Effector memory CD8-positive, alpha-beta T cell (primary cell): ENCODE results near the gene CRTC1.

ENCODE experiments used
- ATAC-seq: fragments of 150-1000 bp; cut with Tn5 transposase; replicated peaks from 2 replicates; pipeline ENCODE4 v1.10.0; 2021; ENCODE audit warnings: mild to moderate bottlenecking, moderate library complexity
- DNase-seq, 3 experiments: peaks; one replicate each; pipeline ENCODE4 v3.0.0; 2021
- H3K27ac Mint-ChIP-seq, 2 donors: one replicate each; pipeline ENCODE4 v1.8.0; 2022; ENCODE audit warnings: mild to moderate bottlenecking in 2 of 2, mixed read lengths in 2 of 2, moderate library complexity in 2 of 2
- H3K27me3 Mint-ChIP-seq, 2 donors: one replicate each; pipeline ENCODE4 v1.8.0; 2022; ENCODE audit warnings: mixed read lengths in 2 of 2
- H3K36me3 Mint-ChIP-seq: one replicate; pipeline ENCODE4 v1.8.0; 2022; ENCODE audit warnings: mild to moderate bottlenecking, moderate library complexity, mixed read lengths; ENCODE audit not compliant: insufficient read depth
- H3K4me1 Mint-ChIP-seq, 2 donors: one replicate each; pipeline ENCODE4 v1.8.0; 2022; ENCODE audit warnings: low read depth in 2 of 2, mixed read lengths in 2 of 2
- H3K4me3 Mint-ChIP-seq, 2 donors: one replicate each; pipeline ENCODE4 v1.8.0; 2022; ENCODE audit warnings: mild to moderate bottlenecking in 2 of 2, mixed read lengths in 2 of 2, moderate library complexity in 2 of 2
- H3K9me3 Mint-ChIP-seq, 2 donors: one replicate each; pipeline ENCODE4 v1.8.0; 2022; ENCODE audit warnings: mixed read lengths in 2 of 2

Gene CRTC1

DNA sequence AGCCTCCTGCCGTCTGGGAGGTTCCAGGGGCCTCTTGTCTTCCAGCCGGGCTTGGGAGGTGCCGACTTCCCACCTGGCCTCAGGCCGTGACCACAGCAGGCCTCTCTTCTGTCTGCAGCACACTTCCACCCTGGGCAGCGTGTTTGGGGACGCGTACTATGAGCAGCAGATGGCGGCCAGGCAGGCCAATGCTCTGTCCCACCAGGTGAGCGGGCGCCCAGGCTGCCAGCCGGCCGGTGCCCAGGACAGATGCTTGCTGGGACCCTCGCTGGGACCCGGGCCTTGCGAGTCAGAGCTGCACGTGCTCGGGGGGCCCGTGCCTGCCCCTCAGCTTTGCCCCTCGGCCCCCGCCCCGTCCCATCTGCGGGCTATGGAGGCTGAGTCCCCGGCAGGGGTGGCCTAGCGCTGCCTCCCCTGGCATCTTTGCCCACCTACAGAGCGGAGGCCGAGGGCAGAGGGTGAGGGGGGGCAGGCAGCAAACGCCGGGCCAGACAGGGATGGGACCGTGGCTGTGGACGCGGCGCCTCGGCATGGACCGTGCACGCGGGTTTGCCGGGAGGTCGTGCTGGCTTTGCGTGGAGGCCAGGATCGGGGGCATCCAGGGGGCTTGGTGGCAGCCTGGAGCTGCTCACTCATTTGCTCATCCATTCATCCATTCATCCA, 91.4 kb downstream of the CRTC1 start:
- H3K4me1 Mint-ChIP-seq = peaks cover 0 to 2% of the 10 kb centered on the region in 2 donors
- no peaks in the 10 kb centered on the region for H3K36me3 Mint-ChIP-seq
- H3K27me3 Mint-ChIP-seq = no peaks in the 10 kb centered on the region
- ATAC-seq = no peak
- no peak overlapping the region for H3K4me3 Mint-ChIP-seq
- no peak overlapping the region for H3K27ac Mint-ChIP-seq
- H3K9me3 Mint-ChIP-seq = no peaks in the 10 kb centered on the region
- DNase-seq = no peak

DNA sequence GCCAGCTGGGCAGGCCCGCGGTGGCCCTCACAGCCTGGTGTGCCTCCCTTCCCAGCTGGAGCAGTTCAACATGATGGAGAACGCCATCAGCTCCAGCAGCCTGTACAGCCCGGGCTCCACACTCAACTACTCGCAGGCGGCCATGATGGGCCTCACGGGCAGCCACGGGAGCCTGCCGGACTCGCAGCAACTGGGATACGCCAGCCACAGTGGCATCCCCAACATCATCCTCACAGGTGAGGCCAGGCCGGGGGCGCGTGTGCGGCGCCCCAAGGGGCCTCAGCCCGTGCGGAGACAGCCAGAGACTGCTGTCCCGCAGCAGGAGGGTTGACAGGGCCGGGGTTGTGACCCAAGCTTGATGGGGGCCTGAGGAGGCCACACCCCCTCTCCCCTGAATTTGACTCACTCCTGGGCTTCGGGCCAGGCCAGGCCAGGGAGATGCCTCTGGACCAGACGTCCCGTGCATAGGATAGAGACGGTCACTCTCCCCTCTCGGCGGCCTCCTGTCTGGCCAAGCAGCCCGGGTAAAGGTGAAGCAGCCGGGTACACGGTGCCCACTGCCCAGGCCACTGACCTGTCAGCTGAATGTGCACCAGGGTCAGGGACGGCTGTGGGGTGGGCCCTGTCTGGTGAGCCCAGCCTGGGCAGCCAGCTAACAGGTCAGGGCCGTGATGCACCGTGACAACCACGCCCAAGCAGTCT, 92.3 kb downstream of the CRTC1 start:
- DNase-seq (no peak), ATAC-seq (no peak)
- Mint-ChIP-seq H3K27ac (no peak overlapping the region), H3K4me1 (peaks cover 0 to 2% of the 10 kb centered on the region in 2 donors), H3K36me3 (no peaks in the 10 kb centered on the region), H3K4me3 (no peak overlapping the region), H3K27me3 (no peaks in the 10 kb centered on the region), H3K9me3 (no peaks in the 10 kb centered on the region)

DNA sequence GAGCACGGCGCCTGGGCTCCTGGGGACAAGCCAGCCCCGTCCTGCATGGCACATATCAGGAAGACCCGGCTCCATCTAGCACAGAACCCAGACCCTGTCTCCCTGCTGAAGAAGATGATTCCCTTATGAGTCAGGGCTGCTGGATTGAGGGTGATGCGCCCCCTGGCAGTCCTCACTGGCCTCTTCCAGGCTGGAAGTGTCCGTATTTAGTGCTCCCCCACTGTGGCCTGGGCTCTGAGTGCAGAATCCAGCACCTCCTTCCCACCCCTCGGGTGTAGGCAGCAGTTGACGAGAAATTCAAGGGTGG, 92.8 kb downstream of the CRTC1 start:
- Mint-ChIP-seq H3K27me3 (no peaks in the 10 kb centered on the region), H3K27ac (no peak overlapping the region), H3K9me3 (no peaks in the 10 kb centered on the region), H3K4me1 (peaks cover 0 to 2% of the 10 kb centered on the region in 2 donors), H3K4me3 (no peak overlapping the region), H3K36me3 (no peaks in the 10 kb centered on the region)
- ATAC-seq = no peak
- no peak for DNase-seq

DNA sequence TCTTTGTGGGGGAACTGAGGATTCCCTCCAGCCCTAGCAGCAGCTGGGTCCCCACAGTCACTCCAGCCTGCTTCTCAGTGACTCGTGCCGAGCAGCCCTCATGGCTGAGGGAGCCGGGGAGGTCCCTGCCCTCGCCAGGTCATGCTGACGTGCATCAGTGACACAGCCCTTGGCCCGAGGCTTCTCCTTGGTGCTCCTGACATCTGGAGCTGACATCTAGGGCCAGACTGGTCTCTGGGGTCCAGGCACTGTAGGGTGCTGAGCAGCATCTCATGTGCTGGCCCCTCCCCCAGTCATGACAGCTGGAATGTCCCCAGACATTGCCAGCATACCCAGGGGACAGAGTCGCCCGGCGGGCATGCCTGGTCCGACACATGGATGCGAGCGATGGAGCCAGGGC, 93.3 kb downstream of the CRTC1 start:
- Mint-ChIP-seq H3K4me3 (no peak overlapping the region), H3K27ac (no peak overlapping the region), H3K27me3 (no peaks in the 10 kb centered on the region), H3K36me3 (no peaks in the 10 kb centered on the region), H3K9me3 (no peaks in the 10 kb centered on the region), H3K4me1 (peaks cover 0 to 2% of the 10 kb centered on the region in 2 donors)
- DNase-seq (no peak), ATAC-seq (no peak)

DNA sequence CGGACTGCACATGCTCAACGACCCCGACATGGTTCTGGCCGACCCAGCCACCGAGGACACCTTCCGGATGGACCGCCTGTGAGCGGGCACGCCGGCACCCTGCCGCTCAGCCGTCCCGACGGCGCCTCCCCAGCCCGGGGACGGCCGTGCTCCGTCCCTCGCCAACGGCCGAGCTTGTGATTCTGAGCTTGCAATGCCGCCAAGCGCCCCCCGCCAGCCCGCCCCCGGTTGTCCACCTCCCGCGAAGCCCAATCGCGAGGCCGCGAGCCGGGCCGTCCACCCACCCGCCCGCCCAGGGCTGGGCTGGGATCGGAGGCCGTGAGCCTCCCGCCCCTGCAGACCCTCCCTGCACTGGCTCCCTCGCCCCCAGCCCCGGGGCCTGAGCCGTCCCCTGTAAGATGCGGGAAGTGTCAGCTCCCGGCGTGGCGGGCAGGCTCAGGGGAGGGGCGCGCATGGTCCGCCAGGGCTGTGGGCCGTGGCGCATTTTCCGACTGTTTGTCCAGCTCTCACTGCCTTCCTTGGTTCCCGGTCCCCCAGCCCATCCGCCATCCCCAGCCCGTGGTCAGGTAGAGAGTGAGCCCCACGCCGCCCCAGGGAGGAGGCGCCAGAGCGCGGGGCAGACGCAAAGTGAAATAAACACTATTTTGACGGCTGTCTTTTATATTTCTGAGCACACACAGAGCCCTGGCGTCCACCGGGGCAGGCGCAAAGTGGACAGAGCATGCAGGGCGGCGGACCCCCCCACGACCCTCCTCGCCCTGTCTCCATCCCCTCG, 94.0 kb downstream of the CRTC1 start:
- Mint-ChIP-seq H3K27me3 (no peaks in the 10 kb centered on the region), H3K4me1 (no peaks in the 10 kb centered on the region), H3K9me3 (no peaks in the 10 kb centered on the region), H3K4me3 (no peak overlapping the region), H3K36me3 (no peaks in the 10 kb centered on the region), H3K27ac (no peak overlapping the region)
- no peak for ATAC-seq
- DNase-seq = no peak

DNA sequence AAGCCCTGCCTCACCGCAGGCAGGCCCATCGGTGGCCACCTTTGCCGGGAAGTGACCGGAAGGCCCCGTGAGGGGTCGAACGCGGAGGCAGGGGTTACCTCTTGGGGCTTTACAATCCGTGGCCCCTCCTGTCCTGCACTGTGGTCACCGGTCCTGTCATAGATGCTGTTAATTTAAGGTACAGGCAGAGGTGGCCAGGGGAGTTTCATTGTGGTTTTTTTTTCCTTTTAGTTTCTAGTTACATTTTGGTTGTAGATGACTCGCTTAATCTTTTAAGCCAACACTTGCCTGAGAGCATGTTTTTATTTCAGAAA, 94.6 kb downstream of the CRTC1 start:
- Mint-ChIP-seq H3K27ac (no peak overlapping the region), H3K27me3 (no peaks in the 10 kb centered on the region), H3K4me3 (no peak overlapping the region), H3K4me1 (no peaks in the 10 kb centered on the region), H3K36me3 (no peaks in the 10 kb centered on the region), H3K9me3 (no peaks in the 10 kb centered on the region)
- DNase-seq (no peak), ATAC-seq (no peak)

DNA sequence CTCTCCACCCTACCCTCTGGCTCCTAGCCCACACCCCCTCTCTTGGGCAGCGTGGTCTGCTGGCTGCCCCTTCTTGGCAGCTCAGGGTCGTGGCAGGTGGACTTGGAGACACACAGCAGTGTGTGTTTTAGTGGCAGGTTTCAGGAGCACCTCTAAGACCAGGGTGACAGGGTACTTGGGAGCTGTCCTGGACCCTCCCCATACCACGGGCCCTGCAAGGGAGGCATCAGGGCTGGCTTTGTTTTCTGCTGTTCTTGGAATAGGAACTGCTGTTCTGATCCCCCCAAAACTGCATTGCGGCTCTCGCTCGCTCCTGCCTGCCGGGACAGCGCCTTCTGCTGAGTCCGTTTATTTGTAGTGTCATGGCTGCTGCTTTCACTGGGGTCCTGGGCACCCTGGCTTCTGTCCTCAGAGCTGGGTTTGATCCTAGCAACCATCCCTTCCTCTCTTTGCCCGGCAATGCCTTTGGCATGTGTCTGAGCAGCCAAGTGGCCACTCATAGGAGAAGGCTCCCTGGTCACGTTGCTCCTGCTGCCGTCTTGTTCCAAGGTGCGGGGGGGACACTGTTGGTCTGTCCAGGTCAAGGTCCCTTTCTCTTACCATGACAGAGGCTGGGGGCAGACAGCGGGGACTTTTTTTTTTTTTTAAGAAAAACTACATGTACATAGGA, 95.5 kb downstream of the CRTC1 start:
- DNase-seq (no peak), ATAC-seq (no peak)
- Mint-ChIP-seq H3K36me3 (no peaks in the 10 kb centered on the region), H3K4me3 (no peak overlapping the region), H3K27me3 (peaks cover 0 to 1% of the 10 kb centered on the region in 2 donors), H3K27ac (no peak overlapping the region), H3K9me3 (no peaks in the 10 kb centered on the region), H3K4me1 (no peaks in the 10 kb centered on the region)

DNA sequence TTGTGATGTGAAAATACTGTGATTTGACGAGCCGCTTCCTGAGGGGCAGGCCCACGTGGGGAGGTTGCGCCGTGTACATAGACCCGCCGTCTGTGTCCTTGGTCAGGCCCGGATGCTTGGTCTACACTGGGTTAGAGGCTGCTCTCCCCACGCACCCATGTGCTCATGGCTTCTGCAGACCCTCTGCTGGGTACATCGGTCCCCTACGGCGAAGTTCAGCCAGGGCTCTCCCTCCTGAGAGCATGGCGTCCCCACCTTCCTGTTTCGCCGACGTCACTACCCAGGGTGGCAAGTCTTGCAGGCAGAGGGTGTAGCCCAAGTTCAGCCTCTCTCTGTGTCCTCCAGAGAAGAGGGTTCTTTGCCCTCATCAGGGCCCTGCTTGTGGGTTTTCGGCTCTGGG, 96.6 kb downstream of the CRTC1 start:
- H3K36me3 Mint-ChIP-seq = no peaks in the 10 kb centered on the region
- peaks cover 7 to 12% of the 10 kb centered on the region in 2 donors for H3K27me3 Mint-ChIP-seq
- H3K4me1 Mint-ChIP-seq = peaks cover 2 to 6% of the 10 kb centered on the region in 2 donors
- H3K4me3 Mint-ChIP-seq = no peak overlapping the region
- H3K9me3 Mint-ChIP-seq = no peaks in the 10 kb centered on the region
- no peak for ATAC-seq
- H3K27ac Mint-ChIP-seq = no peak overlapping the region
- no peak for DNase-seq

DNA sequence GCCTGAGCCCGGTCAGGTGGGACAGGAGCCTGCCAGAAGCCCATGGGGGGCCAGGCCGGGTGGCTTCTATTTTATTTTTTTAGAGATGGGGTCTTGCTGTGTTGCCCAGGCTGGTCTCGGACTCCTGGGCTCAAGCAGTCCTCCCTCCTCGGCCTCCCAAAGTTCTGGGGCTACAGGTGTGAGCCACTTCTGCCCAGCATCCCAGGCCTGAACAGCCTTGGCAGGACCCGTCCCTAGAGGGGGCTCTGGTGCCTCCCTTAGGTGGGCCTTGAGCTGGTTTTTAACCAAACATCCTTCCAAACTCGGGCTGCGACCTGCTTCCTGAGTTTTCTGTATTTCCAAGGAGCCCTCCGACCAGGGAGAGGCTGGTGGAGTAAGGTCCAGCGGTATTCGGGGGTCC, 97.2 kb downstream of the CRTC1 start:
- DNase-seq (no peak), ATAC-seq (no peak)
- H3K4me3 Mint-ChIP-seq = no peak overlapping the region
- H3K4me1 Mint-ChIP-seq = peaks cover 6 to 10% of the 10 kb centered on the region in 2 donors
- peaks cover 2% of the 10 kb centered on the region for H3K36me3 Mint-ChIP-seq
- no peak overlapping the region for H3K27ac Mint-ChIP-seq
- no peaks in the 10 kb centered on the region for H3K9me3 Mint-ChIP-seq
- H3K27me3 Mint-ChIP-seq = peaks cover 7 to 18% of the 10 kb centered on the region in 2 donors

DNA sequence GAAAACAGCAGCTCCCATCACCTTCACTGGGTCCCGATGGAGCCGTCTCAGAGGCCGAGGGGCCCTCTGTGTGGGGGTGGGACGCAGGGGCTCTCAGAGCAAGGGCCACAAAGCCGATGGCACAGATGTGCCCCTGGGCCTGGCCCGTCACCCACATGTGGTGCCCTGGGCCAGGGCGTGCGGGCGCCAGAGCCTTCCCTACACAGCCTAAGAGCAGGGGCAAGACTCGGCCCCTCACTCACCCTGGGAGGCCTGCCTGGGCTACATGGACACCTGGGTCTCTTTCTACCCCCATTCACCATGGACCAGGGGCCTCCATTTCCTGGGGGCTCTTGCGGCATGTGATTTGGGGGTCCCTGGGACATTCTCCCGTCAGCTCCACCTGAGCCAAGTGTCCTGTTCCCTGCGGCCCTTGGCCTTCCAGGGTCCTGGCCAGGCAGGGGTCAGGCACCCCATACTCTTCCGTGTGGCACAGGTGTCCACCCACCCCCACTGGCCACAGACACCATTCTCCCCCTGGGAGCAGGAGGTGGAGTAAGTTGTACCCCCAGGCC, 97.6 kb downstream of the CRTC1 start:
- Mint-ChIP-seq H3K36me3 (peaks cover 4% of the 10 kb centered on the region), H3K9me3 (no peaks in the 10 kb centered on the region), H3K27ac (no peak overlapping the region), H3K4me3 (no peak overlapping the region), H3K27me3 (peaks cover 10 to 23% of the 10 kb centered on the region in 2 donors), H3K4me1 (peaks cover 9 to 12% of the 10 kb centered on the region in 2 donors)
- DNase-seq (no peak), ATAC-seq (no peak)

DNA sequence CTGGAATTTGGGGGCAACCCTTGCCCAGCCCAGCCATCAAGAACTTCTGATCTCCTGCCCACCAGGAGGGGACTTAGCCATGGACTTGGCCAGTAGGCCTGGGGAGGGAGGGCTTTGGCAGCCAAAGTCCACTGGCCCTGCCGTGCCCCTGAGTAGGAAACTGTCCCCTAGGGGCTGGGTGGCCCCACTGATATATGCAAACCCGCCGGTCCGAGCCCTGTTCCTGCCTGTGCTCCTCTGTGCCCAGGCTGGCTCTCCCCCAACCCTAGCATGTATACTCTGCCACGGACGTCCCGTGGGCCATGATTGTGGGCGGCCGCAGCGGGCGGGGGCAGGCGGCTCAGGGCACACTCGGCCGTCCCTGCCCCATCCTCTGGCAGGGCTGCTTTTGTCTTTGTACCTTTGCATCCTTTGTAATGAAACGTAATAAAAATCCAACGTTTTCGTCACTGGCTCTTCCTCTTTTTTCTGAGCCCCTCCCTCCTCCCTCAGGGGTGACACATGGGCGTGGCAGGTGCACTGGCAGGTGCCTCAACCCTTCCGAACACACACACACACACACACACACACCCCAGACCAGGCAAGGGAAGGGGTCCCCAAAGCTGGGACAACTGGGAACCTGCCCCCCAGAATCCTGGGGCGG, 98.5 kb downstream of the CRTC1 start:
- H3K9me3 Mint-ChIP-seq = no peaks in the 10 kb centered on the region
- no peak overlapping the region for H3K4me3 Mint-ChIP-seq
- DNase-seq (no peak), ATAC-seq (no peak)
- H3K4me1 Mint-ChIP-seq = peaks cover 12 to 13% of the 10 kb centered on the region in 2 donors
- no peak overlapping the region for H3K27ac Mint-ChIP-seq
- peaks cover 9% of the 10 kb centered on the region for H3K36me3 Mint-ChIP-seq
- H3K27me3 Mint-ChIP-seq = peaks cover 17 to 32% of the 10 kb centered on the region in 2 donors

DNA sequence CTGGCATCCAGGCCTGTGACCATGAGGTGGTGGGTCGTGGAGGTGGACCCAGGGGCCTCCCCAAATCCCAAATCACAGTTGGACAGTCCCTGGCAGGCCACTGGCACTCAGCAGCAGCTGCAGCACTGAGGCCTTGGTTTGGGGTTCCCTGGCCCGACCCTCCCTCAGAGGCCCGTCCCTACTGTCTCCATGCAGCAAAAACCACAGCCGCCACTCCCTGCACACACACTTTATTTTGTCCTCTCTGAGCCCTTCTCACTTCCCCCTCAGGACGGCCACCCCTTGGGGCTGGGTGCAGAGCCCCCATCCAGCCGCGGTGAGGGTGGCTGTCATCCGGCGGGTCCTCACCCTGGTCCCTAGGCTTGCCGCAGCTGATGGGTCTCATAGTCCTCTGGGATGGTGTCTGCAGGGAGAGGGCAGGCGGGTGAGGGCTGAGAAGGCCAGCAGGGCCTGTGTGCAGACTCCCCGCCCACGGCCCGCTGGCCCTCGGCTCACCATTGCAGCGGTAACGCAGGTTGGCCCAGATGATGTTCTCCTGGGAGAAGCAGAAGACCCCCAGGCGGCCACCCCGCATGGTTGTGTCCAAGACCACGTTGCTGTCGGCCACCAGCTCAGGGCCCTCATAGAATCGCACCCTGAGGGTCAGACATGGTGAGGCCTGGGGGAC, 99.2 kb downstream of the CRTC1 start:
- no peak overlapping the region for H3K27ac Mint-ChIP-seq
- peaks cover 24 to 39% of the 10 kb centered on the region in 2 donors for H3K27me3 Mint-ChIP-seq
- DNase-seq = no peak
- peaks cover 13% of the 10 kb centered on the region for H3K36me3 Mint-ChIP-seq
- no peaks in the 10 kb centered on the region for H3K9me3 Mint-ChIP-seq
- no peak for ATAC-seq
- peaks cover 17 to 18% of the 10 kb centered on the region in 2 donors for H3K4me1 Mint-ChIP-seq
- no peak overlapping the region for H3K4me3 Mint-ChIP-seq
